GM21423 (cell line): ENCODE data around the gene C5orf58.

ENCODE experiments used
- ATAC-seq: cut with Tn5 transposase; IDR thresholded peaks from one replicate; pipeline ENCODE4 v1.9.1; 2021; ENCODE audit warnings: mild to moderate bottlenecking, moderate library complexity; ENCODE audit not compliant: unreplicated experiment

Gene C5orf58

GRCh38 chr5:170232786-170233185 lies at the start of gene C5orf58:
Gene C5orf58 (plus strand): TSS chr5:170232985. CDS start chr5:170234977, 1,992 bp downstream.
- no peak for ATAC-seq

GRCh38 chr5:170183816-170184687 lies 48.7 kb upstream of the C5orf58 start:
- ATAC-seq: peak; percentile 63

GRCh38 chr5:170184737-170185136 lies 48.0 kb upstream of the C5orf58 start:
- ATAC-seq: no peak

GRCh38 chr5:170186156-170186555 lies 46.6 kb upstream of the C5orf58 start:
- ATAC-seq: no peak

- no peak for ATAC-seq
Observed at GRCh38 chr5:170186856-170187255, 45.9 kb upstream of the C5orf58 start.

GRCh38 chr5:170190436-170191134 lies 42.2 kb upstream of the C5orf58 start:
- no peak for ATAC-seq

GRCh38 chr5:170192829-170193228 lies 40.0 kb upstream of the C5orf58 start:
- ATAC-seq: no peak

GRCh38 chr5:170195961-170196360 lies 36.8 kb upstream of the C5orf58 start:
- no peak for ATAC-seq

GRCh38 chr5:170200876-170201275 lies 31.9 kb upstream of the C5orf58 start:
- no peak for ATAC-seq

- no peak for ATAC-seq
Observed at GRCh38 chr5:170201311-170201710, 31.5 kb upstream of the C5orf58 start.

GRCh38 chr5:170202117-170202516 lies 30.7 kb upstream of the C5orf58 start:
- ATAC-seq: no peak

- no peak for ATAC-seq
Observed at GRCh38 chr5:170204202-170204601, 28.6 kb upstream of the C5orf58 start.

GRCh38 chr5:170206216-170206615 lies 26.6 kb upstream of the C5orf58 start:
- ATAC-seq: no peak

GRCh38 chr5:170206958-170207357 lies 25.8 kb upstream of the C5orf58 start:
- no peak for ATAC-seq

- no peak for ATAC-seq
Observed at GRCh38 chr5:170211575-170212334, 21.0 kb upstream of the C5orf58 start.

- no peak for ATAC-seq
Observed at GRCh38 chr5:170216257-170216864, 16.4 kb upstream of the C5orf58 start.

GRCh38 chr5:170217831-170218230 lies 15.0 kb upstream of the C5orf58 start:
- ATAC-seq: no peak

GRCh38 chr5:170218726-170219125 lies 14.1 kb upstream of the C5orf58 start:
- ATAC-seq: no peak

- no peak for ATAC-seq
Observed at GRCh38 chr5:170219615-170220014, 13.2 kb upstream of the C5orf58 start.

GRCh38 chr5:170220191-170220590 lies 12.6 kb upstream of the C5orf58 start:
- ATAC-seq: no peak

GRCh38 chr5:170221327-170221741 lies 11.5 kb upstream of the C5orf58 start:
- ATAC-seq: no peak
